ENCODE results near the gene ASIC3. TPM values are rescaled to one million over a fixed set of nuclear protein-coding genes. Genes with fewer than 3 reads are reported as not detected.

The ASIC3 gene
- total RNA-seq, 1 experiment from 2014 or later, result 1.1 TPM

DNA sequence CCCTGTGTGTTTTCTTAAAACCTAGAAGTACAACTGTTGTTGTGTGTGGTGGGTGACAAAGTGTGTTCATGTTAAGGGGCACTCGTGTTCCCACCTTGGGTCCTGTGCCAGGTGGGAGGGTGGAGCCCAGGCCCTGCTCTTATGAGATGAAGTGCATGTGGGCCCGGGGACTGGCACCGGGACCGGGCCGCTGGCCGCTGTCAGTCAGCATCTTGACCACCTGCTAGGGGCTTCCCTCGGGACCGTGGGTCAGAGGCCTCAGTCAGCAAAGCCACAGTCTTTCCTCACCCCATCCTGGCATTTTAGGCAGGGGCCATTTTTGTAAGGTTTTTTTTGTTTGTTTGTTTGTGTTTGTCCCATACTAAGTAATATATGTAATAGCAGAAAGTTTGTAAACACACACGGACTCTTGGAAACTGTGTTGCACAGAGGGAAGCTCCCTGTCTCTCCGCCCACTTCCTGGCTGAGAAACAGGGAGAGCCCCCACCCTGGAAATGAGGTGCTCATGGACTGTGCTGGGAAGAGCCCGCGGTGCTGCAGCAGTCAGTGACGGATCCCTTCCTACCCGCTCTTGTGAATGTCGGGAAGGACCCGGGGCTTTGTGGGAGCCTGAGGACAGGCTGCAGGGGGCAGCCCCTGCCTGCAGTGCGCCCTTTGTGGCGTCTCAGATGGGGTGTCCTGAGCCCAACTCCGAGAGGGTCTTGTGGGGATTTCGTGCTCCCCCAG, 51.3 kb downstream of the ASIC3 start:
- CTCF ChIA-PET, result no interaction called here
- Histone ChIP-seq H3K36me3 (ENCODE audit: control insufficient read depth, insufficient read depth, low read length) (no peaks in the 10 kb centered on the region), H3K9me3 (no peaks in the 10 kb centered on the region), H3K4me3 (ENCODE audit: low read depth, low read length) (no peak overlapping the region), H3K27me3 (replicated peaks; ENCODE audit: control insufficient read depth, insufficient read depth, low read length) (no peaks in the 10 kb centered on the region), H3K4me1 (no peaks in the 10 kb centered on the region)
- DNase-seq, result no peak
- no peaks in the 10 kb centered on the region for H3K9me3 Mint-ChIP-seq (ENCODE audit: unreplicated experiment)
- POLR2A ChIA-PET, result no interaction called here
- intact Hi-C loops (cut with micrococcal nuclease; ENCODE audit: unreplicated experiment), result no loop called here
- peaks cover 6% of the 10 kb centered on the region for H3K36me3 Mint-ChIP-seq (ENCODE audit: insufficient read depth, unreplicated experiment)
- no peaks in the 10 kb centered on the region for H3K27me3 Mint-ChIP-seq (ENCODE audit: insufficient read depth, unreplicated experiment)
- no peaks in the 10 kb centered on the region for H3K4me1 Mint-ChIP-seq (ENCODE audit: low read depth, unreplicated experiment)
- BruUV-seq (replicated peaks), result no TSS peak
- TF ChIP-seq, protein P1, sequence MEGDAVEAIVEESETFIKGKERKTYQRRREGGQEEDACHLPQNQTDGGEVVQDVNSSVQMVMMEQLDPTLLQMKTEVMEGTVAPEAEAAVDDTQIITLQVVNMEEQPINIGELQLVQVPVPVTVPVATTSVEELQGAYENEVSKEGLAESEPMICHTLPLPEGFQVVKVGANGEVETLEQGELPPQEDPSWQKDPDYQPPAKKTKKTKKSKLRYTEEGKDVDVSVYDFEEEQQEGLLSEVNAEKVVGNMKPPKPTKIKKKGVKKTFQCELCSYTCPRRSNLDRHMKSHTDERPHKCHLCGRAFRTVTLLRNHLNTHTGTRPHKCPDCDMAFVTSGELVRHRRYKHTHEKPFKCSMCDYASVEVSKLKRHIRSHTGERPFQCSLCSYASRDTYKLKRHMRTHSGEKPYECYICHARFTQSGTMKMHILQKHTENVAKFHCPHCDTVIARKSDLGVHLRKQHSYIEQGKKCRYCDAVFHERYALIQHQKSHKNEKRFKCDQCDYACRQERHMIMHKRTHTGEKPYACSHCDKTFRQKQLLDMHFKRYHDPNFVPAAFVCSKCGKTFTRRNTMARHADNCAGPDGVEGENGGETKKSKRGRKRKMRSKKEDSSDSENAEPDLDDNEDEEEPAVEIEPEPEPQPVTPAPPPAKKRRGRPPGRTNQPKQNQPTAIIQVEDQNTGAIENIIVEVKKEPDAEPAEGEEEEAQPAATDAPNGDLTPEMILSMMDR (IDR thresholded peaks at IDR 0.05; ENCODE audit: insufficient read depth in 1 of 2, low read depth in 1 of 2, low read length in 1 of 2, severe bottlenecking in 1 of 2, unreplicated experiment in 1 of 2), result no peak
- no peak overlapping the region for H3K27ac Mint-ChIP-seq (ENCODE audit: unreplicated experiment)
- H3K4me3 Mint-ChIP-seq (ENCODE audit: unreplicated experiment), result no peak overlapping the region

DNA sequence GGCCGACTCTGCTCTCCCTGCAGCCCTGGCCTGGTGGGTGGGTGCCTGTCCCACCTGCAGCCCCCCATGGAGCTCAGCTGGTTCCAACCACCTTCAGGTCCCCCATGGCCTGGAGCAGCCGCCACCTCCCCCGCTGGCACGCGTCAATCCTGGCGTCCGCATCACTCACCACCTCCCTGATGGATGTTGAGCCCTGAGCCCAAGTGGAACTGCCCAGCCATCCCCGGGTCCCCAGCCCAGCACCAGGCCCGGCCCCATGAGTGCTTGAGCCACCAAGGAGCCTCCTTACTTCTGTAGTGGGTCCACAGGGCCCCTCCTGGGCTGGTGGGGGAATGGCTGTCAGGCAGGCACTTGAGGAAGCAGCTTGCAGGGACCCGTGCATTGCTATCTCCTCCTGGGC, 52.6 kb downstream of the ASIC3 start:
- Histone ChIP-seq H3K4me1 (no peaks in the 10 kb centered on the region), H3K9me3 (no peaks in the 10 kb centered on the region), H3K4me3 (ENCODE audit: low read depth, low read length) (no peak overlapping the region), H3K36me3 (ENCODE audit: control insufficient read depth, insufficient read depth, low read length) (no peaks in the 10 kb centered on the region), H3K27me3 (replicated peaks; ENCODE audit: control insufficient read depth, insufficient read depth, low read length) (no peaks in the 10 kb centered on the region)
- Mint-ChIP-seq H3K9me3 (ENCODE audit: unreplicated experiment) (no peaks in the 10 kb centered on the region), H3K4me1 (ENCODE audit: low read depth, unreplicated experiment) (no peaks in the 10 kb centered on the region), H3K27me3 (ENCODE audit: insufficient read depth, unreplicated experiment) (no peaks in the 10 kb centered on the region), H3K27ac (ENCODE audit: unreplicated experiment) (no peak overlapping the region), H3K4me3 (ENCODE audit: unreplicated experiment) (no peak overlapping the region), H3K36me3 (ENCODE audit: insufficient read depth, unreplicated experiment) (peaks cover 6% of the 10 kb centered on the region)
- POLR2A ChIA-PET, result no interaction called here
- TF ChIP-seq, protein P1 (IDR thresholded peaks at IDR 0.05; ENCODE audit: insufficient read depth in 1 of 2, low read depth in 1 of 2, low read length in 1 of 2, severe bottlenecking in 1 of 2, unreplicated experiment in 1 of 2), result no peak
- CTCF ChIA-PET, result no interaction called here
- no peak for DNase-seq
- no TSS peak for BruUV-seq (replicated peaks)
- intact Hi-C loops (cut with micrococcal nuclease; ENCODE audit: unreplicated experiment), result no loop called here

GRCh38 chr7:151101621-151102396, 53.5 kb downstream of the ASIC3 start:
- no peak overlapping the region for H3K4me3 ChIP-seq (ENCODE audit: low read depth, low read length)
- POLR2A ChIA-PET, result no interaction called here
- TF ChIP-seq, protein P1 (IDR thresholded peaks at IDR 0.05; ENCODE audit: insufficient read depth in 1 of 2, low read depth in 1 of 2, low read length in 1 of 2, severe bottlenecking in 1 of 2, unreplicated experiment in 1 of 2), result no peak
- H3K9me3 ChIP-seq, result no peaks in the 10 kb centered on the region
- no peak overlapping the region for H3K4me3 Mint-ChIP-seq (ENCODE audit: unreplicated experiment)
- H3K36me3 ChIP-seq (ENCODE audit: control insufficient read depth, insufficient read depth, low read length), result no peaks in the 10 kb centered on the region
- CTCF ChIA-PET, result no interaction called here
- H3K4me1 ChIP-seq, result no peaks in the 10 kb centered on the region
- no peak overlapping the region for H3K27ac Mint-ChIP-seq (ENCODE audit: unreplicated experiment)
- intact Hi-C loops (cut with micrococcal nuclease; ENCODE audit: unreplicated experiment), result no loop called here
- no peak for DNase-seq
- no peaks in the 10 kb centered on the region for H3K27me3 ChIP-seq (replicated peaks; ENCODE audit: control insufficient read depth, insufficient read depth, low read length)
- no peaks in the 10 kb centered on the region for H3K27me3 Mint-ChIP-seq (ENCODE audit: insufficient read depth, unreplicated experiment)
- H3K36me3 Mint-ChIP-seq (ENCODE audit: insufficient read depth, unreplicated experiment), result peaks cover 2% of the 10 kb centered on the region
- no TSS peak for BruUV-seq (replicated peaks)
- H3K9me3 Mint-ChIP-seq (ENCODE audit: unreplicated experiment), result no peaks in the 10 kb centered on the region
- no peaks in the 10 kb centered on the region for H3K4me1 Mint-ChIP-seq (ENCODE audit: low read depth, unreplicated experiment)

Other genes starting within 250 kb of the ASIC3 start
- gene TMEM176B, start 248.2 kb upstream of the ASIC3 start, total RNA-seq (2022), result 31.4 and 35.8 TPM in 2 replicates
- gene TMEM176A, start 247.8 kb upstream of the ASIC3 start, total RNA-seq (2022), result 38.7 and 49.6 TPM in 2 replicates
- gene AOC1, start 196.0 kb upstream of the ASIC3 start, total RNA-seq (2022), result 3.5 and 4.5 TPM in 2 replicates
- gene KCNH2, start 70.2 kb upstream of the ASIC3 start, total RNA-seq (2022), result 0.60 and 0.66 TPM in 2 replicates
- 1.1 TPM in 1 of 2 replicates, not detected in the other for gene NOS3, start 57.5 kb upstream of the ASIC3 start, total RNA-seq (2022)
- 4.3 and 4.8 TPM in 2 replicates for gene ATG9B, start 24.0 kb upstream of the ASIC3 start, total RNA-seq (2022)
- 30.1 and 30.8 TPM in 2 replicates for gene ABCB8, start 20.1 kb upstream of the ASIC3 start, total RNA-seq (2022)
- 23.8 and 25.2 TPM in 2 replicates for gene CDK5, start 9.4 kb downstream of the ASIC3 start, total RNA-seq (2022)
- 249 and 255 TPM in 2 replicates for gene SLC4A2, start 11.1 kb downstream of the ASIC3 start, total RNA-seq (2022)
- 114 and 119 TPM in 2 replicates for gene FASTK, start 32.3 kb downstream of the ASIC3 start, total RNA-seq (2022)
- 68.1 and 75.0 TPM in 2 replicates for gene TMUB1, start 35.0 kb downstream of the ASIC3 start, total RNA-seq (2022)
- gene AGAP3, start 37.9 kb downstream of the ASIC3 start, total RNA-seq (2022), result 70.2 and 76.6 TPM in 2 replicates
- not detected in 2 replicates for gene GBX1, start 119.2 kb downstream of the ASIC3 start, total RNA-seq (2022)
- not detected in 2 replicates for gene ASB10, start 138.7 kb downstream of the ASIC3 start, total RNA-seq (2022)
- not detected in 2 replicates for gene H2BK1, start 162.0 kb downstream of the ASIC3 start, total RNA-seq (2022)
- gene ABCF2, start 178.7 kb downstream of the ASIC3 start, total RNA-seq (2022), result 50.8 and 57.8 TPM in 2 replicates
- gene CHPF2, start 184.0 kb downstream of the ASIC3 start, total RNA-seq (2022), result 30.9 and 34.0 TPM in 2 replicates
- 20.2 and 27.8 TPM in 2 replicates for gene SMARCD3, start 200.2 kb downstream of the ASIC3 start, total RNA-seq (2022)

Measured in Caco-2 (cell line).